Left renal cortex interstitium (tissue), 4 donors: ENCODE results near the gene AEN. TPM values are rescaled to one million over a fixed set of nuclear protein-coding genes. Genes with fewer than 3 reads are reported as not detected.

Source experiments
- DNase-seq, 4 donors: peaks; one replicate each; pipeline ENCODE4 v3.0.0-alpha.2; 2013; ENCODE audit warnings: low read depth in 4 of 4, low spot score in 2 of 4, missing footprints in 1 of 4
- polyA plus RNA-seq, 4 donors: library from polyadenylated mRNA; unstranded; fragments of 120-200 nt; gene quantifications; one replicate each; pipeline ENCODE4 v1.2.1, GENCODE V29; 2013; ENCODE audit not compliant: insufficient read length in 4 of 4

AEN gene
- polyA plus RNA-seq, 4 donors = 6.0 to 8.1 (median 6.9) TPM

- DNase-seq = no peak
These were observed 7.8 kb upstream of the AEN start for GRCh38 chr15:88613074-88613944.

- no peak for DNase-seq
These were observed 5.6 kb upstream of the AEN start for GRCh38 chr15:88615303-88616107.

- DNase-seq = no peak
These were observed 4.9 kb upstream of the AEN start for GRCh38 chr15:88616240-88616639.

- no peak for DNase-seq
These were observed 4.0 kb upstream of the AEN start for GRCh38 chr15:88617031-88617722.

GRCh38 chr15:88617790-88618189 lies 3.4 kb upstream of the AEN start:
- DNase-seq = no peak

GRCh38 chr15:88618686-88619085 lies 2.5 kb upstream of the AEN start:
- no peak for DNase-seq

GRCh38 chr15:88619796-88620195 lies 1.3 kb upstream of the AEN start:
- no peak for DNase-seq

GRCh38 chr15:88621789-88622604 lies 857 bp downstream of the AEN start:
- no peak for DNase-seq

- no peak for DNase-seq
These were observed 1.4 kb downstream of the AEN start for GRCh38 chr15:88622605-88622975.

- no peak for DNase-seq
These were observed 1.9 kb downstream of the AEN start for GRCh38 chr15:88623061-88623460.

- no peak for DNase-seq
These were observed 2.5 kb downstream of the AEN start for GRCh38 chr15:88623632-88624031.

GRCh38 chr15:88624156-88624970 lies 3.2 kb downstream of the AEN start:
- peak in 2 of 4 donors; percentile 44 to 56 for DNase-seq

GRCh38 chr15:88624971-88625490 lies 3.9 kb downstream of the AEN start:
- no peak for DNase-seq

- no peak for DNase-seq
These were observed 5.0 kb downstream of the AEN start for GRCh38 chr15:88625943-88626741.

GRCh38 chr15:88627463-88627862 lies 6.3 kb downstream of the AEN start:
- DNase-seq = no peak

- no peak for DNase-seq
These were observed 7.0 kb downstream of the AEN start for GRCh38 chr15:88628018-88628654.

- no peak for DNase-seq
These were observed 7.9 kb downstream of the AEN start for GRCh38 chr15:88629071-88629470.

- DNase-seq = no peak
These were observed 9.1 kb downstream of the AEN start for GRCh38 chr15:88630141-88630721.
